ENCODE measurements around the gene RPN1.

RPN1 gene

DNA sequence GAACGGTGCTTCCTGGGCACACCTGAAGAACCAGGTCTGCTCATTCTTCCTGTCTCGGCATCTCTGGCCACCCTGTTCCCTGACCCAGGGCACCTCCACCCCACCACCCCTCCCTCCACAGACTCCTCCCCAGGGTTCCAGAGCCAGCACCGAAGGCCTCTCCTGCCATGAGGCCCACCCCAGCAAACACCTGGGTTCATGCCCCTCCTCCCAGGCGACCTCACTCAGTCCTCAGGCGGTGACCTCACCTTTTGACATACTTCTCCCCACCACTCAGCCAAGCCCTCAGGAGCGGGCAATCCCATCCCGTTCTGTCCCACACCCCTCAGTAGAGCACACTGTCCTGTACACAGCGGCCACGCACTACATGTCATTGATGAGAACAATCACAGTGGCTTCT lies 72.3 kb downstream of the RPN1 start:
- DNase-seq (ENCODE audit: low read depth): no peak

DNA sequence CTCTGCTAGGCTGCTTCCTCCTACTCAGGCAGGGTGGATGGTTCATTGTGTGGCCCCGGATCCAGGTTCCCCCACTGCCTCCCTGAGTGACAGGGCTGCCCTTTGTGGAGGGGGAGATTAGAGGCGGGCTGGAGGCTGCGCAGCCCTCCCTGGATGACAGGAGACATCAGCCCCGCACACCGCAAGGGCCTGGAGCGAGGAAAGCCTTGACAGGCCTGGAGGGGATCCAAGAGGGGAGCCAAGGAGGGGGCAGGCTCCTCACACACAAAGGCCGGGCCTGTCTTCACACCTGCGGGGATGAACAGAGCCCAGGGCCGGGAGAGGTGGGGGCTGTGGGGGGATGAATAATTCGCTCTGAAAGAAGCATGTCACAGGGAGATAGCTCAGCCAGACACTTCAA lies 72.9 kb downstream of the RPN1 start:
- DNase-seq (ENCODE audit: low read depth): no peak

DNA sequence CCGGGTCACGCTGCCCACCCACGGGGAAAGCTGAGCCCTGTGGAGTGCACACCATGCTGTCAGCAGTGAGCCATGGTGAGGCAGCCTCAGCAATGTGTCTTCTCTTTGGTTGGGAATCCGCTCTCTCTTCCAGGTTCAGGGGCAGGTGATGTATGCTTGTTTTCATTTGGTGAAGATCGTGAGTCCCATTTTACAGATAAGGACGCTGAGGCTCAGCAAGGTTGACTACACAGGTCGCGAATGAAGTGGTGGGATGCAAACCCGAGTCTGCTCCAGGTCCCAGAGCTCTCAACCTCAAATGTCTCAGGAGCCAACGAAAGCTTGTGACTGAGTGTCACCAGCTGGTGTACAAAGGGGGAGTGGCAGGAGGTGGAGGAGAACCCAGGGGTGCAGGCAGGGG lies 74.3 kb downstream of the RPN1 start:
- no peak for DNase-seq (ENCODE audit: low read depth)

DNA sequence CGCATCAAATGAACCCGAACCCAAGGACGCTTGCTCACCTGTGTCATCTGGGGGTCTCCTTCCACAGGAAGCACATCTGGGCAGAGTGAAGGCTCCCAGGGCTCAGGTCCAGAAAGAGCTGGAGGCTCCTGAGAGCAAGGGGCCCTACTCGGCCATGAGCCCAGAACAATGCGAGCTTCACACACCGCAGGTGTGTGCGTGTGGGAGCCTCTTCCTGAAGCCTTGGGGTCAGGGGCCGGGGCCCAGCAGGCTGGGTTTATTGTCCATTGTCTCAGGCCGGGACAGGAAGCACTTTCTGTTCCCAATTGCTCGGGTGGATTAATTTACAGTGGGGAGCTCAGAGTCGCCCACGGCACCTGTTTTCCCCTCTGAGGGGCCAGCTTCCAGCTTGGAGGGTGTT lies 74.8 kb downstream of the RPN1 start:
- no peak for DNase-seq (ENCODE audit: low read depth)

DNA sequence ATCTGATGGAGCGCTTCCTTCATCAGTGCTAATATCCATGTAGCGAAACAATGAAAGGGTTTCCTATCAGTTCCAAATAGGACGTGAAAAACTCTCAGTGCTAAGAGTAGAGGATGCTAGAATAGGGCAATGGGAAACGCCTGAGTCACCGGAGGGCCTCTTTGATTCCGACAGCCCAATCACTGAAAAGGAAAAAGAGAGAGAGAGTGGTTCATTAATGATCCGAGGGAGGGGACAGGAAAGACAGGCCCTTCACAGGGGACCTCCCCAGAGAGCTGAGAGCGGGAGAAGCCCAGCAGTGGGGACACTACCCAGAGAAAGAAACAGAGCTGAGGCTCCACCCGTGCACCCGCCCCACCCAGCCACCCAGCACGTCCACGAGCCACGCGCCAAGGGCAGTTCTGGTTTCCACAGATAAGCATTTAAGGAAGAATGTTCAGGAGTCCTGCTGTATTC lies 76.9 kb downstream of the RPN1 start:
- DNase-seq (ENCODE audit: low read depth): no peak

DNA sequence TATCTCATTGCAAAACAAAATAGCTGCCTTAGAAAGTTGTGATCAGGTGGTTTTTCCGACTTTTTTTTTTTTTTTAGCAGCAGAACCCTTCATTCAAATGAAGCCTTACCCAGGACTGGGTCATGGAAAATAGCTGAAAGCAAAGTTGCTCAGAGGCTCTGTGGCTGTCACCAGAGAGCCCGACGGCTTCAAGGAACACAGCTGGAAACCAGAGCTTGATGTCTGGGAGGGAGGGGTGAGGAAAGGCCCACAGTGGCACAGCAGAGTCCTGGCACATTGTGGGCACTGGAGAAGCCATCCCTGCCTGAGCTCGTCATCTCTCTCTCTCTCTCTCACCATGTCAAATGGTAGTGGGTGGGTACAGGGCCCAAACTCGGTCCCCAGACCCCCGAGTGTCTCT lies 77.5 kb downstream of the RPN1 start:
- DNase-seq (ENCODE audit: low read depth): no peak

DNA sequence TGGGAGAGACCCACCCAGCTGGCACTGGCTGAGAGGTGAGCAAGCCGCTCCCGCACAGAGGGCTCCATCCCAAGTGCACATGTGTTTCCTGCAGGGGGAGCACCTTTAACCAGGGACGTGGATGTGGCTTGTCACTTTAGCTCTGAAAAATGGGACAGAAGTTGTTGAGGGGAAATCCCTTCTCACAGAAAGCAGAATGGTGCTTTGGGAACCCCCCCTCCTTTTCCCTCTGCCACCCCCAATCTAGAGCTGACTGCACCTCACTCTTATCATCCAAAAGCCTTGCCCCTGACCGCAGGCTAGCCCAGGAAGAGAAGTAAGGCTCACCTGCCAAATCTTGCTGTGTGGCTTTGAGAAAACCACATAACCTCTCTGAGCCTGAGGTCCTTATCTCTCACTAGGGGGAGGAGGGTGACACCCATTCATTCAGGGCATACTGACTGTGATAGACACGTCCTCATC lies 77.9 kb downstream of the RPN1 start:
- DNase-seq (ENCODE audit: low read depth): no peak

DNA sequence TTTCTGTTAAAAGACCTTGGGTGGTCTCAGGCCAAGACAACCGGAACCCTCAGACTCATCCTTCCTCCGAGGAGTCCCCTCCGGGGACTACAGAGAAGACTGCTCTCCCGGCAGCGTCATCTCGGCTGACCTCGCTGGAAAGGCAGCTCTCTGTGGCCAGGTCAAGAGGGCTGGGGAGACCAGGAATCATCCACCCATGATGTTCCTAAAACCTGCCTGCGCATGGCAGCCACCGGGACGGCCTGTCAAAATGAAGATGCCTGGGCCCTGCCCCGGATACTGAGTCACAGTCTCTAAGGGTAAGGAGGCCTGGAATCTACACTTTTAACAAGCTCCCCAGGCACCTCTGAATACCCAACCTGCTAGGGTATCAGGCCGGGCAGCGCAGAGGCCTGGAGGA lies 78.6 kb downstream of the RPN1 start:
- no peak for DNase-seq (ENCODE audit: low read depth)

Measured in stimulated activated CD8-positive, alpha-beta memory T cell treated with anti-CD3 and anti-CD28 coated beads, Interleukin-15, amount 100 ng/mL, for 1 hour (primary cell).